H9 (cell line): Measurements from ENCODE around the gene TMEM242. TPM values are rescaled to one million over a fixed set of nuclear protein-coding genes. Genes with fewer than 3 reads are reported as not detected.

Experiments
- DNase-seq: peaks from one replicate; pipeline ENCODE4 v3.0.0-alpha.2; 2017
- H2AFZ ChIP-seq: one replicate; pipeline ENCODE4 v1.6.1; 2013; ENCODE audit warnings: mild to moderate bottlenecking, low read length, control low read depth, moderate library complexity
- H2AK5ac ChIP-seq: 2 replicates; pipeline ENCODE4 v1.6.1; 2013; ENCODE audit warnings: low read length, control low read depth, mixed read lengths; ENCODE audit not compliant: insufficient read length
- H2BK120ac ChIP-seq: one replicate; pipeline ENCODE4 v1.6.1; 2013; ENCODE audit warnings: low read depth, mild to moderate bottlenecking, low read length, control low read depth, inconsistent platforms; ENCODE audit not compliant: poor library complexity, severe bottlenecking
- H2BK12ac ChIP-seq: 2 replicates; pipeline ENCODE4 v1.6.1; 2013; ENCODE audit warnings: low read length, control low read depth, mixed read lengths, low read depth; ENCODE audit not compliant: insufficient read length
- H2BK15ac ChIP-seq: 2 replicates; pipeline ENCODE4 v1.6.1; 2013; ENCODE audit warnings: low read depth, low read length, control low read depth
- H2BK20ac ChIP-seq: one replicate; pipeline ENCODE4 v1.6.1; 2013; ENCODE audit warnings: low read depth, mild to moderate bottlenecking, low read length, control low read depth, inconsistent platforms; ENCODE audit not compliant: poor library complexity, severe bottlenecking
- H2BK5ac ChIP-seq: 2 replicates; pipeline ENCODE4 v1.6.1; 2013; ENCODE audit warnings: low read length, control low read depth, mixed read lengths; ENCODE audit not compliant: insufficient read length
- H3K14ac ChIP-seq: 2 replicates; pipeline ENCODE4 v1.6.1; 2013; ENCODE audit warnings: low read length, control low read depth; ENCODE audit not compliant: insufficient read depth
- H3K18ac ChIP-seq: 2 replicates; pipeline ENCODE4 v1.6.1; 2013; ENCODE audit warnings: low read depth, mild to moderate bottlenecking, mixed read lengths, low read length, control low read depth; ENCODE audit not compliant: insufficient read length
- H3K23ac ChIP-seq: 2 replicates; pipeline ENCODE4 v1.6.1; 2013; ENCODE audit warnings: low read length, control low read depth, mixed read lengths, low read depth; ENCODE audit not compliant: insufficient read length
- H3K23me2 ChIP-seq: 2 replicates; pipeline ENCODE4 v1.6.1; 2013; ENCODE audit warnings: low read depth, mild to moderate bottlenecking, mixed read lengths, low read length, control low read depth; ENCODE audit not compliant: insufficient read length, poor library complexity, severe bottlenecking
- H3K27ac ChIP-seq: 2 replicates; pipeline ENCODE4 v1.5.1; 2013; ENCODE audit warnings: low read length, control low read depth, mixed read lengths, low read depth; ENCODE audit not compliant: insufficient read length
- H3K27me3 ChIP-seq: 2 replicates; pipeline ENCODE4 v1.6.1; 2013; ENCODE audit warnings: low read length, control low read depth, inconsistent platforms; ENCODE audit not compliant: insufficient read depth
- H3K4ac ChIP-seq: 2 replicates; pipeline ENCODE4 v1.6.1; 2013; ENCODE audit warnings: low read depth, mild to moderate bottlenecking, control low read depth, inconsistent platforms, low read length, moderate library complexity
- H3K4me1 ChIP-seq: 2 replicates; pipeline ENCODE4 v1.6.1; 2013; ENCODE audit warnings: low read length, control low read depth, inconsistent platforms; ENCODE audit not compliant: insufficient read depth
- H3K4me2 ChIP-seq: 2 replicates; pipeline ENCODE4 v1.6.1; 2013; ENCODE audit warnings: low read length, control low read depth, mixed read lengths; ENCODE audit not compliant: insufficient read length, insufficient read depth
- H3K56ac ChIP-seq: 2 replicates; pipeline ENCODE4 v1.6.1; 2013; ENCODE audit warnings: low read depth, mild to moderate bottlenecking, mixed read lengths, low read length, control low read depth; ENCODE audit not compliant: insufficient read length
- H3K79me1 ChIP-seq: 2 replicates; pipeline ENCODE4 v1.6.1; 2013; ENCODE audit warnings: low read depth, mild to moderate bottlenecking, moderate library complexity, low read length, control low read depth, inconsistent platforms; ENCODE audit not compliant: insufficient read depth, poor library complexity, severe bottlenecking
- H3K79me2 ChIP-seq: 2 replicates; pipeline ENCODE4 v1.6.1; 2013; ENCODE audit warnings: low read length, control low read depth, inconsistent platforms; ENCODE audit not compliant: insufficient read depth
- H3K9ac ChIP-seq: 2 replicates; pipeline ENCODE4 v1.6.1; 2013; ENCODE audit warnings: low read length, control low read depth, mixed read lengths; ENCODE audit not compliant: insufficient read length; ENCODE audit errors: extremely low read depth
- H3K9me3 ChIP-seq: one replicate; pipeline ENCODE4 v1.6.1; 2013; ENCODE audit warnings: low read depth, low read length, inconsistent platforms; ENCODE audit not compliant: control insufficient read depth
- H3T11ph ChIP-seq: one replicate; pipeline ENCODE4 v1.6.1; 2013; ENCODE audit warnings: mild to moderate bottlenecking, low read length, control low read depth, inconsistent platforms
- H4K20me1 ChIP-seq: one replicate; pipeline ENCODE4 v1.6.1; 2013; ENCODE audit not compliant: control insufficient read depth, insufficient read length, insufficient read depth
- H4K5ac ChIP-seq: 2 replicates; pipeline ENCODE4 v1.6.1; 2013; ENCODE audit warnings: low read depth, mild to moderate bottlenecking, mixed read lengths, low read length, control low read depth; ENCODE audit not compliant: insufficient read length
- H4K8ac ChIP-seq: replicated peaks from 2 replicates; pipeline ENCODE4 v1.6.1; 2013; ENCODE audit warnings: low read length, control low read depth, mixed read lengths, low read depth; ENCODE audit not compliant: insufficient read length
- H4K91ac ChIP-seq: 2 replicates; pipeline ENCODE4 v1.6.1; 2013; ENCODE audit warnings: low read depth, mild to moderate bottlenecking, moderate library complexity, mixed read lengths, low read length, control low read depth; ENCODE audit not compliant: insufficient read length
- H3K27ac Mint-ChIP-seq, 3 experiments: 2 replicates in 2 of 3; 3 replicates in 1 of 3; pipeline ENCODE4 v1.8.0; 2020 to 2021; ENCODE audit warnings: mixed read lengths in 3 of 3, mild to moderate bottlenecking in 1 of 3, moderate library complexity in 1 of 3
- H3K27me3 Mint-ChIP-seq: 2 replicates; pipeline ENCODE4 v1.8.0; 2021; ENCODE audit warnings: low read depth, mild to moderate bottlenecking, moderate library complexity, mixed read lengths
- H3K36me3 Mint-ChIP-seq, 3 experiments: 2 replicates in 2 of 3; 3 replicates in 1 of 3; pipeline ENCODE4 v1.8.0; 2020 to 2021; ENCODE audit warnings: low read depth in 3 of 3, mixed read lengths in 3 of 3; ENCODE audit not compliant: insufficient read depth in 1 of 3
- H3K4me1 Mint-ChIP-seq, 2 experiments: 2 replicates each; pipeline ENCODE4 v1.8.0; 2020; ENCODE audit warnings: mixed read lengths in 2 of 2
- H3K4me3 Mint-ChIP-seq, 2 experiments: 2 replicates in 1 of 2; 3 replicates in 1 of 2; pipeline ENCODE4 v1.8.0; 2020 to 2021; ENCODE audit warnings: mild to moderate bottlenecking in 2 of 2, mixed read lengths in 2 of 2, moderate library complexity in 1 of 2
- H3K9me3 Mint-ChIP-seq, 2 experiments: 2 replicates in 1 of 2; 3 replicates in 1 of 2; pipeline ENCODE4 v1.8.0; 2020; ENCODE audit warnings: mild to moderate bottlenecking in 2 of 2, mixed read lengths in 2 of 2, moderate library complexity in 1 of 2
- WGBS: extraction: QIAGEN DNeasy Blood & Tissue Kit; methylation state at CpG from one replicate; pipeline ENCODE4 v1.1.7; 2013; ENCODE audit warnings: missing lambda C conversion rate, low lambda C conversion rate, mixed read lengths; ENCODE audit not compliant: insufficient read length; ENCODE audit errors: extremely low coverage; 5-methylcytosine and 5-hydroxymethylcytosine counted together
- total RNA-seq: library from RNA; stranded (reverse); gene quantifications from 2 replicates; pipeline ENCODE4 v1.2.1, GENCODE V29; 2021
- TF ChIP-seq, protein P1 (sequence below): fragments of 200-600 bp; sonication (generic); conservative IDR thresholded peaks from 3 replicates; pipeline ENCODE4 v1.8.0; 2021; ENCODE audit warnings: antibody characterized with exemption, mild to moderate bottlenecking

The TMEM242 gene
- total RNA-seq, 1 experiment from 2014 or later: 10.5 TPM

DNA sequence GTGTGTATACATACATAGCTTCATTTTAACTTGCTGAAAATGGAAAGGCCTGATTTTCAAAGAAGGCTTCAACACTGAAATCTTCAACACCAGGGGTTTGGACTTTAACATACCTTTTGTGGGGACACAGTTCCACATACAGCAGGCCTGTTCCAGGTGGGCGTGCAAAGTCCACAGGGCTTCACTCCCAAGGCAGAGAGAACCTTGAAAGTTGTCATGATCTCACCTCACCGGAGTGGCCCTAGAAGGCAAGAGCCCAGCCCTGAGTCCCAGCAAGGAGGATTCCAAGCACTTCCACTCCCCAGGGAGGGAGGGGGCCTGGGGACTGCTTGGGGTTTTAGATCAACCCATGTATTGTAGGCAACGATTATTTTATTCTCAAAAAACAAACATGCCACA lies 47.2 kb downstream of the TMEM242 start:
- no peak overlapping the region for H3K9ac ChIP-seq
- no peaks in the 10 kb centered on the region for H4K20me1 ChIP-seq
- Mint-ChIP-seq H3K9me3 (no peaks in the 10 kb centered on the region), H3K27ac (no peak overlapping the region), H3K4me3 (no peak overlapping the region), H3K4me1 (peaks cover 22 to 24% of the 10 kb centered on the region in 2 experiments), H3K36me3 (no peaks in the 10 kb centered on the region), H3K27me3 (peaks cover 37% of the 10 kb centered on the region)
- H3K79me1 ChIP-seq: no peaks in the 10 kb centered on the region
- no peak overlapping the region for H2BK15ac ChIP-seq
- H3K18ac ChIP-seq: no peak overlapping the region
- no peak overlapping the region for H2BK12ac ChIP-seq
- H3K79me2 ChIP-seq: no peaks in the 10 kb centered on the region
- no peak overlapping the region for H3K14ac ChIP-seq
- peak; percentile 6 for DNase-seq
- H3K27me3 ChIP-seq: no peaks in the 10 kb centered on the region; the same call in 1 of the 2 replicates
- TF ChIP-seq, protein P1, sequence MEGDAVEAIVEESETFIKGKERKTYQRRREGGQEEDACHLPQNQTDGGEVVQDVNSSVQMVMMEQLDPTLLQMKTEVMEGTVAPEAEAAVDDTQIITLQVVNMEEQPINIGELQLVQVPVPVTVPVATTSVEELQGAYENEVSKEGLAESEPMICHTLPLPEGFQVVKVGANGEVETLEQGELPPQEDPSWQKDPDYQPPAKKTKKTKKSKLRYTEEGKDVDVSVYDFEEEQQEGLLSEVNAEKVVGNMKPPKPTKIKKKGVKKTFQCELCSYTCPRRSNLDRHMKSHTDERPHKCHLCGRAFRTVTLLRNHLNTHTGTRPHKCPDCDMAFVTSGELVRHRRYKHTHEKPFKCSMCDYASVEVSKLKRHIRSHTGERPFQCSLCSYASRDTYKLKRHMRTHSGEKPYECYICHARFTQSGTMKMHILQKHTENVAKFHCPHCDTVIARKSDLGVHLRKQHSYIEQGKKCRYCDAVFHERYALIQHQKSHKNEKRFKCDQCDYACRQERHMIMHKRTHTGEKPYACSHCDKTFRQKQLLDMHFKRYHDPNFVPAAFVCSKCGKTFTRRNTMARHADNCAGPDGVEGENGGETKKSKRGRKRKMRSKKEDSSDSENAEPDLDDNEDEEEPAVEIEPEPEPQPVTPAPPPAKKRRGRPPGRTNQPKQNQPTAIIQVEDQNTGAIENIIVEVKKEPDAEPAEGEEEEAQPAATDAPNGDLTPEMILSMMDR: no peak
- no peak overlapping the region for H2AFZ ChIP-seq
- H3K23me2 ChIP-seq: peaks cover 4% of the 10 kb centered on the region
- no peak overlapping the region for H2BK120ac ChIP-seq
- no peak overlapping the region for H2BK20ac ChIP-seq
- peaks cover 2% of the 10 kb centered on the region; the same call in 1 of the 2 replicates for H3K4me1 ChIP-seq
- H3T11ph ChIP-seq: no peak overlapping the region
- H4K91ac ChIP-seq: no peak overlapping the region
- H3K27ac ChIP-seq: no peak overlapping the region
- H4K5ac ChIP-seq: no peak overlapping the region
- no peak overlapping the region for H3K4ac ChIP-seq
- H3K23ac ChIP-seq: no peak overlapping the region
- H3K56ac ChIP-seq: no peak overlapping the region
- no peak overlapping the region for H4K8ac ChIP-seq
- no peak overlapping the region for H3K4me2 ChIP-seq
- H3K9me3 ChIP-seq: no peaks in the 10 kb centered on the region
- H2AK5ac ChIP-seq: no peak overlapping the region
- H2BK5ac ChIP-seq: no peak overlapping the region
- WGBS: no CpG with 5 or more reads among the region's 3 CpGs
